ENCODE data around the gene PRKCQ. TPM values are rescaled to one million over a fixed set of nuclear protein-coding genes. Genes with fewer than 3 reads are reported as not detected.

The PRKCQ gene
- total RNA-seq, 4 donors from 2014 or later: 1.8 to 11.6 (median 3.7) TPM

- H3K36me3 ChIP-seq: no peaks in the 10 kb centered on the region
- H3K4me1 ChIP-seq: peaks cover 0 to 3% (median 0%) of the 10 kb centered on the region in 4 donors
- H3K9me3 ChIP-seq: no peaks in the 10 kb centered on the region
- no peak overlapping the region for H3K4me3 ChIP-seq
- TF ChIP-seq POLR2A (IDR thresholded peaks at IDR 0.05) (no peak), CTCF (IDR thresholded peaks at IDR 0.05) (no peak)
- no peak for DNase-seq
- peak overlapping the region in 2 of 4 donors; percentile 46 to 56 for H3K27ac ChIP-seq
- H3K27me3 ChIP-seq: no peaks in the 10 kb centered on the region
Measured at GRCh38 chr10:6528198-6528950, 51.7 kb downstream of the PRKCQ start.

GRCh38 chr10:6525599-6526165 is 54.4 kb downstream of the PRKCQ start:
- H3K4me1 ChIP-seq: peaks cover 0 to 3% (median 0%) of the 10 kb centered on the region in 4 donors
- no peaks in the 10 kb centered on the region for H3K9me3 ChIP-seq
- H3K4me3 ChIP-seq: no peak overlapping the region
- H3K27ac ChIP-seq: no peak overlapping the region
- no peaks in the 10 kb centered on the region for H3K36me3 ChIP-seq
- no peaks in the 10 kb centered on the region for H3K27me3 ChIP-seq
- TF ChIP-seq CTCF (IDR thresholded peaks at IDR 0.05) (no peak), POLR2A (IDR thresholded peaks at IDR 0.05) (no peak)
- DNase-seq: no peak

- no peak for DNase-seq
- Histone ChIP-seq H3K27ac (no peak overlapping the region), H3K36me3 (no peaks in the 10 kb centered on the region), H3K9me3 (no peaks in the 10 kb centered on the region), H3K4me3 (no peak overlapping the region), H3K4me1 (no peaks in the 10 kb centered on the region), H3K27me3 (no peaks in the 10 kb centered on the region)
- no peak for TF ChIP-seq POLR2A (IDR thresholded peaks at IDR 0.05)
- no peak for TF ChIP-seq CTCF (IDR thresholded peaks at IDR 0.05)
Measured at GRCh38 chr10:6522230-6522629, 57.8 kb downstream of the PRKCQ start.

- Histone ChIP-seq H3K36me3 (no peaks in the 10 kb centered on the region), H3K4me3 (no peak overlapping the region), H3K4me1 (no peaks in the 10 kb centered on the region), H3K27me3 (no peaks in the 10 kb centered on the region), H3K27ac (no peak overlapping the region), H3K9me3 (no peaks in the 10 kb centered on the region)
- DNase-seq: no peak
- TF ChIP-seq POLR2A (IDR thresholded peaks at IDR 0.05) (no peak), CTCF (IDR thresholded peaks at IDR 0.05) (no peak)
Measured at GRCh38 chr10:6520138-6520537, 59.9 kb downstream of the PRKCQ start.

- Histone ChIP-seq H3K27ac (no peak overlapping the region), H3K36me3 (no peaks in the 10 kb centered on the region), H3K4me3 (no peak overlapping the region), H3K9me3 (no peaks in the 10 kb centered on the region), H3K4me1 (no peaks in the 10 kb centered on the region), H3K27me3 (no peaks in the 10 kb centered on the region)
- TF ChIP-seq CTCF (IDR thresholded peaks at IDR 0.05) (no peak), POLR2A (IDR thresholded peaks at IDR 0.05) (no peak)
- no peak for DNase-seq
Measured at GRCh38 chr10:6518791-6519429, 61.2 kb downstream of the PRKCQ start.

Data from Peyer's patch (tissue), 4 donors.